GM23338 (cell line): ENCODE results near the gene INPP5D. TPM values are rescaled to one million over a fixed set of nuclear protein-coding genes. Genes with fewer than 3 reads are reported as not detected.

Source experiments
- ATAC-seq: fragments of 200-7000 bp; cut with Tn5 transposase; 3 replicates; pipeline ENCODE4 v1.9.1; 2020
- DNase-seq: peaks from one replicate; pipeline ENCODE4 v3.0.0-alpha.2; 2015; ENCODE audit warnings: low spot score
- H2AFZ ChIP-seq: fragments of 200-600 bp; sonication (generic); 2 replicates; pipeline ENCODE4 v1.8.0; 2016; ENCODE audit warnings: antibody characterized with exemption, mild to moderate bottlenecking, moderate library complexity
- H3F3A ChIP-seq: fragments of 200-600 bp; sonication (generic); replicated peaks from 2 replicates; pipeline ENCODE4 v1.8.0; 2017; ENCODE audit warnings: antibody characterized with exemption, mixed run types, low read depth
- H3K27ac ChIP-seq: fragments of 200-600 bp; sonication (generic); 2 replicates; pipeline ENCODE4 v1.6.1; 2016; ENCODE audit warnings: low read depth
- H3K27me3 ChIP-seq: fragments of 200-600 bp; sonication (generic); 2 replicates; pipeline ENCODE4 v1.8.0; 2016; ENCODE audit warnings: mild to moderate bottlenecking, mixed run types, moderate library complexity; ENCODE audit not compliant: insufficient read depth
- H3K36me3 ChIP-seq: fragments of 200-600 bp; sonication (generic); 2 replicates; pipeline ENCODE4 v1.8.0; 2016; ENCODE audit warnings: mild to moderate bottlenecking; ENCODE audit not compliant: insufficient read depth
- H3K4me1 ChIP-seq: fragments of 200-600 bp; sonication (generic); 2 replicates; pipeline ENCODE4 v1.8.0; 2016; ENCODE audit warnings: mild to moderate bottlenecking, moderate library complexity; ENCODE audit not compliant: insufficient read depth
- H3K4me2 ChIP-seq: fragments of 200-600 bp; sonication (generic); 2 replicates; pipeline ENCODE4 v1.7.1; 2017; ENCODE audit warnings: mixed run types
- H3K4me3 ChIP-seq: fragments of 200-600 bp; sonication (generic); 2 replicates; pipeline ENCODE4 v1.6.1; 2016; ENCODE audit warnings: mixed run types
- H3K79me2 ChIP-seq: fragments of 200-600 bp; sonication (generic); replicated peaks from 2 replicates; pipeline ENCODE4 v1.8.0; 2017; ENCODE audit warnings: mild to moderate bottlenecking; ENCODE audit not compliant: insufficient read depth
- H3K9me2 ChIP-seq: fragments of 200-600 bp; sonication (generic); 2 replicates; pipeline ENCODE4 v1.8.0; 2017; ENCODE audit not compliant: insufficient read depth
- H4K20me1 ChIP-seq: fragments of 200-600 bp; sonication (generic); replicated peaks from 2 replicates; pipeline ENCODE4 v1.8.0; 2017; ENCODE audit warnings: mild to moderate bottlenecking; ENCODE audit not compliant: insufficient read depth
- H3K27ac Mint-ChIP-seq: 2 replicates; pipeline ENCODE4 v1.8.0; 2020; ENCODE audit warnings: inconsistent platforms, mild to moderate bottlenecking, moderate library complexity, mixed read lengths
- H3K27me3 Mint-ChIP-seq: 3 replicates; pipeline ENCODE4 v1.8.0; 2022; ENCODE audit warnings: low read depth, mild to moderate bottlenecking, moderate library complexity, mixed read lengths, inconsistent platforms; ENCODE audit not compliant: insufficient read depth, poor library complexity
- H3K36me3 Mint-ChIP-seq: 3 replicates; pipeline ENCODE4 v1.8.0; 2021; ENCODE audit warnings: low read depth, mild to moderate bottlenecking, inconsistent platforms, moderate library complexity, mixed read lengths
- H3K4me1 Mint-ChIP-seq: 3 replicates; pipeline ENCODE4 v1.8.0; 2020; ENCODE audit warnings: mild to moderate bottlenecking, inconsistent platforms, mixed read lengths
- H3K4me3 Mint-ChIP-seq: 3 replicates; pipeline ENCODE4 v1.8.0; 2021; ENCODE audit warnings: moderate library complexity, mild to moderate bottlenecking, inconsistent platforms, mixed read lengths
- H3K9me3 Mint-ChIP-seq: 3 replicates; pipeline ENCODE4 v1.8.0; 2020; ENCODE audit warnings: moderate library complexity, mild to moderate bottlenecking, inconsistent platforms, mixed read lengths
- CREB1 ChIP-seq: fragments of 250-450 bp; sonication (Bioruptor Pico); IDR thresholded peaks from 2 replicates; pipeline ENCODE4 v1.5.0; 2020; ENCODE audit warnings: low read depth, mild to moderate bottlenecking, moderate library complexity
- CTCF ChIP-seq, 2 experiments: fragments of 200-600 bp in 1 of 2; sonication (generic) in 1 of 2; conservative IDR thresholded peaks; 2 replicates each; pipeline versions ENCODE4 v1.5.1 to v1.6.1; 2016 to 2017; ENCODE audit warnings: antibody characterized with exemption in 2 of 2, low read depth in 2 of 2, mild to moderate bottlenecking in 2 of 2, moderate library complexity in 1 of 2
- EZH2 ChIP-seq: fragments of 200-600 bp; sonication (generic); IDR thresholded peaks from one replicate; pipeline ENCODE4 v1.8.0; 2017; ENCODE audit warnings: antibody characterized with exemption, mild to moderate bottlenecking, low read depth; ENCODE audit not compliant: unreplicated experiment
- EZH2phosphoT487 ChIP-seq: fragments of 200-600 bp; sonication (generic); IDR thresholded peaks from one replicate; pipeline ENCODE4 v1.8.1; 2018; ENCODE audit warnings: antibody characterized with exemption; ENCODE audit not compliant: unreplicated experiment
- JUNB ChIP-seq: IDR thresholded peaks from one replicate; pipeline ENCODE4 v1.6.1; 2016; ENCODE audit warnings: antibody characterized with exemption; ENCODE audit not compliant: unreplicated experiment
- NANOG ChIP-seq: IDR thresholded peaks from 2 replicates; pipeline ENCODE4 v1.6.1; 2016; ENCODE audit warnings: antibody characterized with exemption, borderline replicate concordance
- POLR2AphosphoS5 ChIP-seq: IDR thresholded peaks from 2 replicates; pipeline ENCODE4 v1.6.1; 2016; ENCODE audit warnings: antibody characterized with exemption, low read depth
- STAT1 ChIP-seq: IDR thresholded peaks from one replicate; pipeline ENCODE4 v1.6.1; 2016; ENCODE audit warnings: antibody characterized with exemption; ENCODE audit not compliant: unreplicated experiment
- ZNF114 ChIP-seq: fragments of 250-450 bp; sonication (Bioruptor Pico); IDR thresholded peaks from 2 replicates; pipeline ENCODE4 v1.5.0; 2020; ENCODE audit warnings: mild to moderate bottlenecking, moderate library complexity
- ZNF331 ChIP-seq: fragments of 250-450 bp; sonication (Bioruptor Pico); IDR thresholded peaks from 2 replicates; pipeline ENCODE4 v1.5.0; 2020; ENCODE audit warnings: low read depth, mild to moderate bottlenecking, moderate library complexity
- polyA plus RNA-seq: library from polyadenylated mRNA; unstranded; fragments of >200 nt; fragmentation: Nextera tagmentation; extraction: Ambion mirVana; gene quantifications from 2 replicates; pipeline ENCODE4 v1.2.1, GENCODE V29; 2016
- total RNA-seq: library from RNA; depleted of rRNA; stranded (reverse); fragments of >200 nt; shearing (Covaris generic); gene quantifications from 2 replicates; pipeline ENCODE4 v1.2.3, GENCODE V29; 2014
- TF ChIP-seq, protein P1 (sequence below): IDR thresholded peaks from one replicate; pipeline ENCODE4 v1.6.1; 2018; ENCODE audit warnings: antibody characterized with exemption; ENCODE audit not compliant: unreplicated experiment
- TF ChIP-seq, protein P2 (sequence below): IDR thresholded peaks from 2 replicates; pipeline ENCODE4 v1.6.1; 2016; ENCODE audit warnings: antibody characterized with exemption

Gene INPP5D
- total and polyA plus RNA-seq, 2 experiments from 2014 or later: 6.6 to 8.3 TPM

GRCh38 chr2:233020454-233020853, 39.7 kb upstream of the INPP5D start:
- no peaks in the 10 kb centered on the region for H4K20me1 ChIP-seq

GRCh38 chr2:233021771-233022170, 38.4 kb upstream of the INPP5D start:
- H3K36me3 ChIP-seq: no peaks in the 10 kb centered on the region
- no peak for DNase-seq
- H3K9me3 Mint-ChIP-seq: no peaks in the 10 kb centered on the region; the same call in 2 of the 3 replicates
- H2AFZ ChIP-seq: no peak overlapping the region
- H3K27ac Mint-ChIP-seq: no peak overlapping the region
- H4K20me1 ChIP-seq: no peaks in the 10 kb centered on the region
- H3K4me1 Mint-ChIP-seq: peaks cover 4% of the 10 kb centered on the region
- H3K4me2 ChIP-seq: no peak overlapping the region
- no peak overlapping the region for H3K4me3 Mint-ChIP-seq
- H3K27ac ChIP-seq: no peak overlapping the region
- H3K36me3 Mint-ChIP-seq: no peaks in the 10 kb centered on the region
- H3K79me2 ChIP-seq: no peaks in the 10 kb centered on the region
- peaks cover 5% of the 10 kb centered on the region for H3K27me3 Mint-ChIP-seq
- H3K4me3 ChIP-seq: no peak overlapping the region
- H3K4me1 ChIP-seq: no peaks in the 10 kb centered on the region
- no peaks in the 10 kb centered on the region for H3K27me3 ChIP-seq
- H3K9me2 ChIP-seq: no peaks in the 10 kb centered on the region
- H3F3A ChIP-seq: no peaks in the 10 kb centered on the region
- no peak for ATAC-seq
- TF ChIP-seq NANOG (no peak), EZH2phosphoT487 (no peak), ZNF331 (CRISPR knock-in tag) (no peak), POLR2AphosphoS5 (no peak), EZH2 (no peak), ZNF114 (CRISPR knock-in tag) (no peak), JUNB (no peak), CTCF (conservative IDR thresholded peaks at IDR 0.05; ENCODE audit: low read depth in 2 of 2) (no peak)
- TF ChIP-seq, protein P1, sequence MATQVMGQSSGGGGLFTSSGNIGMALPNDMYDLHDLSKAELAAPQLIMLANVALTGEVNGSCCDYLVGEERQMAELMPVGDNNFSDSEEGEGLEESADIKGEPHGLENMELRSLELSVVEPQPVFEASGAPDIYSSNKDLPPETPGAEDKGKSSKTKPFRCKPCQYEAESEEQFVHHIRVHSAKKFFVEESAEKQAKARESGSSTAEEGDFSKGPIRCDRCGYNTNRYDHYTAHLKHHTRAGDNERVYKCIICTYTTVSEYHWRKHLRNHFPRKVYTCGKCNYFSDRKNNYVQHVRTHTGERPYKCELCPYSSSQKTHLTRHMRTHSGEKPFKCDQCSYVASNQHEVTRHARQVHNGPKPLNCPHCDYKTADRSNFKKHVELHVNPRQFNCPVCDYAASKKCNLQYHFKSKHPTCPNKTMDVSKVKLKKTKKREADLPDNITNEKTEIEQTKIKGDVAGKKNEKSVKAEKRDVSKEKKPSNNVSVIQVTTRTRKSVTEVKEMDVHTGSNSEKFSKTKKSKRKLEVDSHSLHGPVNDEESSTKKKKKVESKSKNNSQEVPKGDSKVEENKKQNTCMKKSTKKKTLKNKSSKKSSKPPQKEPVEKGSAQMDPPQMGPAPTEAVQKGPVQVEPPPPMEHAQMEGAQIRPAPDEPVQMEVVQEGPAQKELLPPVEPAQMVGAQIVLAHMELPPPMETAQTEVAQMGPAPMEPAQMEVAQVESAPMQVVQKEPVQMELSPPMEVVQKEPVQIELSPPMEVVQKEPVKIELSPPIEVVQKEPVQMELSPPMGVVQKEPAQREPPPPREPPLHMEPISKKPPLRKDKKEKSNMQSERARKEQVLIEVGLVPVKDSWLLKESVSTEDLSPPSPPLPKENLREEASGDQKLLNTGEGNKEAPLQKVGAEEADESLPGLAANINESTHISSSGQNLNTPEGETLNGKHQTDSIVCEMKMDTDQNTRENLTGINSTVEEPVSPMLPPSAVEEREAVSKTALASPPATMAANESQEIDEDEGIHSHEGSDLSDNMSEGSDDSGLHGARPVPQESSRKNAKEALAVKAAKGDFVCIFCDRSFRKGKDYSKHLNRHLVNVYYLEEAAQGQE: no peak

More at GRCh38 chr2:233020454-233020853, 39.7 kb upstream of the INPP5D start:
- Histone ChIP-seq H3K4me2 (no peak overlapping the region), H3K79me2 (no peaks in the 10 kb centered on the region), H3K4me1 (no peaks in the 10 kb centered on the region), H3K27ac (no peak overlapping the region), H3K4me3 (no peak overlapping the region), H3F3A (no peaks in the 10 kb centered on the region), H3K27me3 (no peaks in the 10 kb centered on the region), H2AFZ (no peak overlapping the region), H3K9me2 (no peaks in the 10 kb centered on the region), H3K36me3 (no peaks in the 10 kb centered on the region)
- Mint-ChIP-seq H3K4me3 (no peak overlapping the region), H3K27me3 (peaks cover 4% of the 10 kb centered on the region), H3K36me3 (no peaks in the 10 kb centered on the region), H3K4me1 (no peaks in the 10 kb centered on the region), H3K9me3 (no peaks in the 10 kb centered on the region; the same call in 2 of the 3 replicates), H3K27ac (no peak overlapping the region)
- no peak for ATAC-seq
- no peak for DNase-seq
- TF ChIP-seq JUNB (no peak), ZNF331 (CRISPR knock-in tag) (no peak), STAT1 (no peak), EZH2 (no peak), CREB1 (CRISPR knock-in tag) (no peak)
- TF ChIP-seq, protein P2, sequence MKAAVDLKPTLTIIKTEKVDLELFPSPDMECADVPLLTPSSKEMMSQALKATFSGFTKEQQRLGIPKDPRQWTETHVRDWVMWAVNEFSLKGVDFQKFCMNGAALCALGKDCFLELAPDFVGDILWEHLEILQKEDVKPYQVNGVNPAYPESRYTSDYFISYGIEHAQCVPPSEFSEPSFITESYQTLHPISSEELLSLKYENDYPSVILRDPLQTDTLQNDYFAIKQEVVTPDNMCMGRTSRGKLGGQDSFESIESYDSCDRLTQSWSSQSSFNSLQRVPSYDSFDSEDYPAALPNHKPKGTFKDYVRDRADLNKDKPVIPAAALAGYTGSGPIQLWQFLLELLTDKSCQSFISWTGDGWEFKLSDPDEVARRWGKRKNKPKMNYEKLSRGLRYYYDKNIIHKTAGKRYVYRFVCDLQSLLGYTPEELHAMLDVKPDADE: no peak
- TF ChIP-seq, protein P1: no peak
